Epithelial cell of umbilical artery (primary cell): ENCODE data around the gene ARL10. TPM values are rescaled to one million over a fixed set of nuclear protein-coding genes. Genes with fewer than 3 reads are reported as not detected.

Experiments used
- total RNA-seq: library from RNA; depleted of rRNA; stranded (reverse); fragments of >200 nt; gene quantifications from 2 replicates; pipeline ENCODE4 v1.2.3, GENCODE V29; 2014

ARL10 gene, protein sequence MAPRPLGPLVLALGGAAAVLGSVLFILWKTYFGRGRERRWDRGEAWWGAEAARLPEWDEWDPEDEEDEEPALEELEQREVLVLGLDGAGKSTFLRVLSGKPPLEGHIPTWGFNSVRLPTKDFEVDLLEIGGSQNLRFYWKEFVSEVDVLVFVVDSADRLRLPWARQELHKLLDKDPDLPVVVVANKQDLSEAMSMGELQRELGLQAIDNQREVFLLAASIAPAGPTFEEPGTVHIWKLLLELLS
- total RNA-seq: 5.8 and 8.1 TPM in 2 replicates

DNA sequence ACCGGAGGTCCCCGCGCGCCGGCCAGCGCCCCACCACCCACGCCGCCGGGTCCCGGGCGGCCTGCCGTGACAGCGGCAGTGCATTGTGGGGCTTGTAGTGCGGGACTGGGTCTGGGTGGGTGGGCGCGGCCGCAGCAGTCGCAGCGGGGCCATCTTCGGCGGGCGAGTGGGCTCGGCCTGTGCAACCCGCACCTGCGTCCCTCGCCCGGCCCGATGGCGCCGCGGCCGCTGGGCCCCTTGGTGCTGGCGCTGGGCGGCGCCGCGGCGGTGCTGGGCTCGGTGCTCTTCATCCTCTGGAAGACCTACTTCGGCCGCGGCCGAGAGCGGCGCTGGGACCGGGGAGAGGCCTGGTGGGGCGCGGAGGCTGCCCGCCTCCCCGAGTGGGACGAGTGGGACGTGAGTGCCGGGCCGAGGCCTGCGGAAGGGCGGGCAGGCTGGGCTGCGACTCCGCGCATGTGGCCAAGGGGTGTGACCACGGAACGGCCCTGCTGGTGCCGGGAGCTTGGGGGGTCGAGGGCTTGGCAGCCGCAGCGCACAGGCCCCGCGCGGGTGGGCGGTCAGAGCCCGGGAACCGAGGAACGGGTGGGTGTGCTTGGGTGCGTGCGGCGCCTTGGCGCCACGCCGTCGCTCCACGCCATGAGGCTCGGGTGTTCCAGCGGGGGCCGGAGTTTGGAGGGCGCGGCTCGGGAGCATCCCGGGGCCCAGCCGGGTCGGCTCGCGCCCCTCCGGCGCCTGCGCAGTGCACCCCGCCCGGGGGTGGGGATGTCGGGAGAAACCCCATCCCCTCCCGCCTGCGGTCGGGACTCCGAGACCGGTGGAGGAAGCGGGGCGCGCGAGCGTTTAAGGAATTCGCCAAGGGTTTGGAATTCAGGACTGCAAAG is at the start of gene ARL10:
ARL10 (plus strand) TSS at position 137 of the 881 bp plus-strand sequence; CDS start at position 214, 77 bp downstream.

DNA sequence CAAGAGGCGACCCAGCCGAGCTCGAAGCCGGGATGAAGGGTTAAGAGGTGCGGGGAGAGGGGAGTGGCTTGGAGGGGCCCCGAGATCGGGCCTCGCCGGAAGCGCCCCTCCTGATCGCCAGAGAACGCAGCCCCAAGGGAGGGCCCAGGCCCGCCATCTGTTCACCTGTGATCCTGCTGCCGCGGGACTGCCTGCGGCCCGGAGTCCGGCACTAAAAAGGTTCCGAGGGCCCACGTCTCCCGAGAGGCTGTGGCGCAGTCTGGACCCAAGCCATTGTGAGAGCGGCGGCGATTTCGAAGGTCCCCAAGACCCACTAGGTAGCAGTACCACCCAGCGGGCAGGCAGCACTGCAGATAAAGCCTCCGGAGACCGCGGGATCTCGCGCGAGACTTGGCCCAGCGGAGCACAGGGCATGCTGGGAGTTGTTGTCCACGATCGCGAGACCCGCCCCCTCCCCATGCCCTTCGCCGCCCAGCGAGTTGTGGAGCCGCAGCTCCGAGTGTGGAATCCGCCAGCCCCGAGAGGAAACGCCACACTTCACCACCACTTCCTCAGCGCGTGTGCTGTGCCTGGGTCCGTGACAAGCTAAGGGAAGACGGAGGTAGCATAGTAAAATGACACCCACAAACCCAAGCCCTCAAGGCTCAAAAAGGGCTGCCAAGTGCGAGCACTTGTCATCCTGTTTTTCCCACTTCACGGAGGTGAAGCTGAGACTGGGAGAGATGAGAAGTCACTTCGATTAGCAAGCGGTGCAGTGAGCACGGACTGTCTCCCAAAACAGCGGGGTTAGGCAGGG is 3.7 kb upstream of the ARL10 start, which contains the start of gene KIAA1191:
KIAA1191 (minus strand) TSS at position 328 of the 796 bp plus-strand sequence. CDS start 2,256 bp downstream, outside the sequence.

DNA sequence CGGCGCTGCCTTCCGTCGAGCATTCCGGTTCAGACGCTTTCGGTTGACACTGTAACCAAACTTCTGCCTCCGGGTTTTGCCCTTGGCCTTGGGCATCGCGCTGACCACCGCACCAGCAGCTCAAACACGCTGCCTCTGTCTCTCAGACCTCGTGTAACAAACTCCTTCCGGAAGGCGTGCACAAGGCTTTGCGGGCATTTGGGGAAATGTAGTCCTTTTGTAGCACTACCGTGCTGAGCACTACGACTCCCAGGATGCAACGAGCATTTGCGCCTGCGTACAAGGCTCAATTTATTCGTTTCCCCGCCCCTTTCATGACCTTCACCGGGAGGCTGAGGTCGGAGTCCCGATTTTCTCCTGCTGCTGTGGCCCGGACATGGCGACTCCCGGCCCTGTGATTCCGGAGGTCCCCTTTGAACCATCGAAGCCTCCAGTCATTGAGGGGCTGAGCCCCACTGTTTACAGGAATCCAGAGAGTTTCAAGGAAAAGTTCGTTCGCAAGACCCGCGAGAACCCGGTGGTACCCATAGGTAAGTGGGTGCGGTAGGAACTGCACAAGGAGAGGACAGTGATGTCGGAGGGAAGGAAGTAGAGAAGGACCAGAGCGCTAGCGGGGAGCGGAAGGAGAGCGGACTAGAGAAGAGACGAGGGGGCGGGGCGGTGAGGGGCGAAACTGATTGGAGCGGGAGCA is 23.3 kb downstream of the ARL10 start, which contains the start of the genes HIGD2A and NOP16:
HIGD2A (plus strand) TSS at position 308 of the 691 bp plus-strand sequence; CDS start at position 377, 69 bp downstream.
NOP16 (minus strand) TSS at position 155 of the 691 bp plus-strand sequence; CDS start at position 96, 59 bp downstream.

DNA sequence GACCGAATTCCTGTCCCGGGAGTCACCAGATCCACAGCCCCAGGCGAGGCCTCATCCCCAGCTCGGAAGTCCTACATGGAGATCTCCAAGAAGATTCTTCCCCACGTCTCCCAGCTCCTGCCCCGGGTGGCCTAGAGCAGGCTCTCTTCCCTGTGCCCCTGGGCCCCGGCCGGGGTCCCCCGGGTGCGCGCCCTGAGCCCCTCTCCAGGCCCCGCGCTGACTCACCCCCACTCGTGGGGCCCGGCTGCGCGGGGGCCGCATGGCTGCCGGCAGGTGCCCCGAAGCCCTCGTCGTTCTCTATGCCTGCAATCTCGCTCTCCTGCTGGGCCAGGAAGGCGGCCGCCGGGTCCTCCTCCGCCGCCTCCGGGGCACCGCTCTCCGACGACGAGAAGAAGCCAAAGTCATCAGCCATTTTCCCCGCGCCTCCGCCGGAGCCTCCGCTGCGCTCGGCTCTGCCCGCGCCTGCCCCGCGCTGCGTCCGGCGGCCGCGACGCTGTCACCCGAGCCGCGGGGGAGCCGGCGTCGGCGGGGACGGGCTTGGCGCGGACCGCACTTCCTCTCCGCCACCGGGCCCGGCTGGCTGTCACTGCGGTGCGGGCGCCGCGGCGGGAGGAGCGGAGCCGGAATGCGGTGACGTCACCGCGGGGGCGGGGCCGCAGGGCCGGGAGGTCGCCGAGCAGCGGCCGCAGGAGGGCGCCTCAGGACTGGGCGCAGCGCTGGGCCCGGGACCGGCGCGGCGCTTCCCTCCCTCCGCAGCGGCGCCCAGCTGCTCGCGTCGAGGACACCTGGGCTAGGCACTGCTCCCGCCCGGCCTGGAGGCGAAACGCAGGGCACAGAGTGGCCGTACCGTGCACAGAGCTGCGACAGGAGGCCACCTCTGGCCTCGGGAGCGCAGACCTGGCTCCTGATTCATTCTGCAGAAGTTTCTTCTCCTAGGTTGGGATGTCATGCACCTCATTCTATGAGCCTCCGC is 51.0 kb downstream of the ARL10 start, which contains the start of gene CLTB:
CLTB (minus strand) TSS at position 588 of the 973 bp plus-strand sequence; CDS start at position 412, 176 bp downstream.

Other genes starting within 250 kb of the ARL10 start
- 3.2 and 3.6 TPM in 2 replicates for gene SIMC1, start 127.1 kb upstream of the ARL10 start, total RNA-seq
- gene KIAA1191, start 3.7 kb upstream of the ARL10 start, total RNA-seq: 74.0 and 83.8 TPM in 2 replicates
- 34.4 and 39.2 TPM in 2 replicates for gene NOP16, start 23.1 kb downstream of the ARL10 start, total RNA-seq
- 13.2 and 24.4 TPM in 2 replicates for gene HIGD2A, start 23.3 kb downstream of the ARL10 start, total RNA-seq
- gene CLTB, start 51.1 kb downstream of the ARL10 start, total RNA-seq: 145 and 173 TPM in 2 replicates
- gene FAF2, start 82.9 kb downstream of the ARL10 start, total RNA-seq: 36.5 and 37.7 TPM in 2 replicates
- 1.2 and 4.2 TPM in 2 replicates for gene RNF44, start 171.9 kb downstream of the ARL10 start, total RNA-seq
- not detected in 2 replicates for gene CDHR2, start 183.9 kb downstream of the ARL10 start, total RNA-seq
- 5.2 and 6.5 TPM in 2 replicates for gene GPRIN1, start 244.7 kb downstream of the ARL10 start, total RNA-seq